ENCODE measurements around the gene RER1. TPM values are rescaled to one million over a fixed set of nuclear protein-coding genes. Genes with fewer than 3 reads are reported as not detected.
"Not testable (repeated sequence)": the region's sequence is repeated elsewhere in the genome, so short reads cannot be mapped to it uniquely, and the experiment has no call there.

RER1 gene
- total RNA-seq, 2 experiments from 2014 or later: 161 to 176 TPM

DNA sequence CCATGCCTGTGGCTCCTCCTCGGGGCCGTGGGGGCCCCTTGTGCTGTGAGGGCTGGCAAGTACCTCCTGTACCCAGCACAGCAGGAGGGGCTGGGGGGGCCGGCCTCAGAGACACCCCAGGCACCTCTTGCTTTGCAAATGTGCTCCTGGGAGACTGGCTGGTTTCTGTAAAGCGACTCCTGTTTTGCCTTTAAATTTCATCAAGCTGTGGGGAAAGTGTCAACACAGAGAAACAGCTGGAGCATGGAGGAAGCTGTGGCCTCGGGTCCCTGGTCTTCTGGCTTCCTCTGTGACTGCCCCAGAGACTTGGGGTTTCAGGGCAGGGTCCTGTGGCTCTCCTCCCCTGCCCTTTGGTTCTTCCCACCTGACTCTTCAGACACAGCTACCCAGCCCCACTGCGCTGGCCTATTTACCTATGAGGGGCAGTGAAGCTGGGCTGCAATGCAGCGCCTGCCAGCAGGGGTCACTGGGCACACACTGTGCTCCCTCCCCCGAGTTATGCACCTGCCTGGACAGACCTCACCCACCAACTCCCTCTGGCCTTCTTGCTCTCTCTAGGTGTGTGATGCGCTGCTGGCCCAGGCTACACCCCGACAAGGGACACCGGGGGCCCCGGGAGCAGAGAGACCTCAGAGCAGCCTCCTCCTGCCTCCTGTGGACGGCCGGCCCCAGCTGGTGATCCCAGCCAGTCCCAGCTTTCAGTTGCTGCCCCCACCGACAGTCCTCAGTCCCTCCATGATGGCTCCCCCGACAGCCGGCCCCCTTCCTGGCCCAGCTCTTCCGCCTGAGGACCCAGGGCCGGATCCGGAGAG lies 38.3 kb downstream of the RER1 start:
- Mint-ChIP-seq H3K4me1 (no peaks in the 10 kb centered on the region), H3K36me3 (no peaks in the 10 kb centered on the region), H3K27me3 (no peaks in the 10 kb centered on the region), H3K4me3 (no peak overlapping the region), H3K9me3 (peaks cover 2% of the 10 kb centered on the region), H3K27ac (no peak overlapping the region)
- no peak for DNase-seq

DNA sequence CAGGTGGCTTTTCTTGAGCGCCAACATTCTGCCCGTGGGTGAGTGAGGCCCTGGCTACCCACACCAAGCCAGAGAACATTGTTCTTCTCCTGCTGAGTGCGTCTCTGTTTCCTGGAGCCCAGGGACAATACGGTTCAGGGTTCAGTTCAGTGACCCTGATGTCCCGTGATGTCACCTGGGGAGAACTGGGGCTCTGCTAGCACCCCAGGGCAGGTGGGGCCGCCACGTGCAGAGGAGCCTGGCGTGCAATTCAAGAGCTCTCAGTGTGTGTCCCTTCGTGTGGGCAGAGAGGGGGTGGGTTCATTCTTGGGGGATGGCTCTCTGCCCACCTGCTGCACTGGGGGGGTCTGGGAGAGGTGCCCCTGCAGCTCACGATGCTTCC lies 38.9 kb downstream of the RER1 start:
- Mint-ChIP-seq H3K27me3 (no peaks in the 10 kb centered on the region), H3K9me3 (peaks cover 2% of the 10 kb centered on the region), H3K4me1 (no peaks in the 10 kb centered on the region), H3K27ac (no peak overlapping the region), H3K4me3 (no peak overlapping the region), H3K36me3 (no peaks in the 10 kb centered on the region)
- DNase-seq: no peak

DNA sequence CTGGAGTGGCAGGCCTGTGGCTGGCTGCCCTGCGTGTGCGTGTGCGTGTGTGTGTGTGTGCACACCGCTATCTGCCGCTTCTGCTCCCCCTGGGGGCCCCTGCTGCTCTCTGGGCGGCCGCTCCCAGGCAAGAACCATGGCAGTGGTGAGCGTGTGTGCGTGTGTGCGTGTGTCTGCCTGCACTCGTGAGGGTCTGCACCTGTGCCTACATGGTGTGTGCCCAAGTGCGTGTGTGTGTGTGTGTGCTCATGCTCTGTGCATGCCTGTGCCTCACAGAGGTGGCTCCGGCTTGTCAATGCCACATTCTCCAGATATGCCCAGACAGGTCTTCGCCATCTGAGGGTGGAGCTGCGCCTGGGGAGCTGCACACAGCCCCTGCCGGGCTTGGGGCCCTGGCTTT lies 39.5 kb downstream of the RER1 start:
- no peak overlapping the region for H3K4me3 Mint-ChIP-seq
- H3K27ac Mint-ChIP-seq: no peak overlapping the region
- H3K36me3 Mint-ChIP-seq: no peaks in the 10 kb centered on the region
- H3K4me1 Mint-ChIP-seq: no peaks in the 10 kb centered on the region
- H3K27me3 Mint-ChIP-seq: no peaks in the 10 kb centered on the region
- peaks cover 2% of the 10 kb centered on the region for H3K9me3 Mint-ChIP-seq
- no peak for DNase-seq

DNA sequence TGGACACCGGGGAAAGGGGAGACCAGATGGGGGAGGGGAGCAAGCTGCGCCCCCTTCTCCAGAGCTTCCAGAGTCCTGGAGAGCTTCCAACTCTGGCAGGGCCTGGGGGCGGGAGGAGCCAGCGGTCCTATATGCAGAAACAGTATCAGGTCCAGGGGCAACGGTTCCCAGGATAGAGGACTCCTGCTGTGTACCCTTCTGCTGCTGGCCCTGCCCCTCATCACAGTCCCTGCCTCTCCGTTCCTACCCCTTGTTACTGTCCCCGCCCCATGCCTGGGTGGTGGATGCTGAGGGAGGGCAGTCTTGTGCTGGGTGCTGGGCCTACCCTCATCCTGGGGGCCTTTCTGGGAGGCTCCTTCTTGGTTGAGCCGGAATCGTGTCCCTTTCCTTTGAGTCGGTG lies 39.9 kb downstream of the RER1 start:
- no peak for DNase-seq
- Mint-ChIP-seq H3K4me1 (no peaks in the 10 kb centered on the region), H3K36me3 (no peaks in the 10 kb centered on the region), H3K4me3 (no peak overlapping the region), H3K9me3 (peaks cover 2% of the 10 kb centered on the region), H3K27me3 (no peaks in the 10 kb centered on the region), H3K27ac (no peak overlapping the region)

DNA sequence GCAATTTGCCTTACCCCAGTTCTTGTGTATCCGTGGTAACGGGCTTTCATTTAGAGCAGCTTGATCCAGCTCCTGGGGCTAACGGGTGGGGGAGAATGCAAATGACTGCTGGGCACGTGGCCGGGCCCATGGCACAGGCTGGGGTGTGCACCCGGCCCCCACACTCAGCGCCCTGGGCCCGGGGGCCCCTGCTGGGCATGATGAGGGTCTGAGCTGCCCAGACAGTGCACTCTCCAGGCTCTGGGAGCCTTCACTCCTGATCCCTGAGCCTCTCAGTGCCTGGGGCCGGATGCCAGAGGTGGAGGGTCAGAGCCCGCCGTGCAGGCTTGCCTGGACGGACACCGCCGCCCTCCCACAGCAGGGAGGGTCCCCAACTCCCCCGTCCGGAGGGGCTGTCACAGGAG lies 40.8 kb downstream of the RER1 start:
- H3K27ac Mint-ChIP-seq: no peak overlapping the region
- H3K36me3 Mint-ChIP-seq: no peaks in the 10 kb centered on the region
- no peaks in the 10 kb centered on the region for H3K4me1 Mint-ChIP-seq
- H3K9me3 Mint-ChIP-seq: peaks cover 2% of the 10 kb centered on the region
- no peak for DNase-seq
- no peaks in the 10 kb centered on the region for H3K27me3 Mint-ChIP-seq
- H3K4me3 Mint-ChIP-seq: no peak overlapping the region

DNA sequence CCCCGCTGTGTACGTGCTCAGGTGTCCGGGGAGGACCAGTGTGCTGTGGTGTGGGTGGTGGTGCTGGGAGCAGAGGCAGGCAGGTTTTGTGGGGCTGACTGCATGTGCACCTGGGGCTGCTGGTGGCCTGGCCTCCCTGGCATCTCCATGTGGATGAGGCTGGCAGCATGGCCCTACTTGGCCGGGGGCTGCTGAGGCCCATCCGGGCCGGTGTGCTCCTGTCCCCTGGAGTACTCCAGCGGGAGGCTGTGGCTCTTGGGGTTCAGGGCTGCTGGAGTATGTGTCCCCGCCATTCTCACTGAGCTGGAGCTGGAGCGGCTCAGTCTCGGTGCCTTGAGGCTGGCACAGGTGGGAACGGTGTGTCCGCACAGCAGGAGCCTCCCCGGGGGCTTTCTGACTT lies 41.6 kb downstream of the RER1 start:
- Mint-ChIP-seq H3K36me3 (no peaks in the 10 kb centered on the region), H3K9me3 (peaks cover 2% of the 10 kb centered on the region), H3K4me3 (no peak overlapping the region), H3K27ac (no peak overlapping the region), H3K27me3 (no peaks in the 10 kb centered on the region), H3K4me1 (no peaks in the 10 kb centered on the region)
- no peak for DNase-seq

DNA sequence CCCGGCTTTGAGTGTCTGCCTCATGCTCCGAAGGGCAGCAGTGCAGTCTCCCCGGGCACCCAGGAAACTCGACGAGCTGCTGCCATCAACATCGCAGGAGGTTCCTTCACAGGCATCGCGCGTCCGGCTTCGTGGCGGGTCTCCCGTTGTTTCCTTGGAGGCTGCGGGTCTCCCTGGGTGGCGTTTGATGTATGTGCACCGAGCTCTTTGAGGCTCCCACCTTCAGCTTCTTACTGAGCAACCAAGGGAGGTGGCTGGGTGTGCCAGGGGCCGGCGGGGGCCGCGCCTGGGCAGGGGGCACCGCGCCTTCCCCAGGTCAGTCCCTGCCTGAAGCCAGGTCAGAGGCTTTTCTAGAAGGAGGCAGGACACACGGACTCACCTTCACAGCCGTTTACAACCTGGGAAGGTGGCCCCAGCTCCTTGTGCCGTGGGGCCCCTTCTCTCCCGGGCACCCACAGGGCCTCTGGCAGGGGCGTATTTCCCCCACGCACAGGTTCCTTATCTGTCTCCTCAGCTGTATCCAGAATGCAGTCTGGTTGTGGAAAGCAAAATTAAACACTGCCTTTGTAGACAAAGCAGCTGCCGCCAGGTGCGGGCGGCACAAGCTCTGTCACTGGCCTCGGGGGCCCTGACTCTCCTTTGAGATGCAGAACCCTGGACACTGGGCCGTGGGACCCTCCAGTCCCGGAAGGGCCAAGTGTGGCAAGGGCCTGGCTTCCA lies 42.5 kb downstream of the RER1 start:
- Mint-ChIP-seq H3K36me3 (no peaks in the 10 kb centered on the region), H3K27me3 (no peaks in the 10 kb centered on the region), H3K27ac (no peak overlapping the region), H3K4me3 (no peak overlapping the region), H3K4me1 (no peaks in the 10 kb centered on the region), H3K9me3 (peaks cover 2% of the 10 kb centered on the region)
- no peak for DNase-seq

DNA sequence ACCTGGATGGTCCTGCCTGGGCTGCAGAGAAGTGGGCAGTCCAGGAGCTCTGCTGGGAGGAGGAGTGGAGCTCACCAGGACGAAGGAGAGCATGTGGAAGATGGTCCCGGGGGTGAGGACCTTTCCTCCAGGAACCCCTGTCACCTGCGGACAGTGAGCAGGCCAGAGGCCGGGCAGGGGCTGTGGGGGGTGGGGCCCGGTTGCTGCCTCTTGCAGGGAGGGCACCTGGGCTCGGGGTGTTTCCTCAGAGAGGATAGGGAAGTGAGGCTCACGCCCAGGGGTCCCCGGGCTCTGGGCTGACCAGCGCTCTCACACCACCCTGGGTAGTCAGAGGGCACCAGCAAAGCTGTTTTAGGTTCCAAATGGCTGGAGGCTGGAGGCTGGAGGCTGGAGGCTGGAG lies 43.5 kb downstream of the RER1 start:
- Mint-ChIP-seq H3K4me1 (no peaks in the 10 kb centered on the region), H3K4me3 (no peak overlapping the region), H3K9me3 (no peaks in the 10 kb centered on the region), H3K27me3 (no peaks in the 10 kb centered on the region), H3K27ac (no peak overlapping the region), H3K36me3 (no peaks in the 10 kb centered on the region)
- no peak for DNase-seq

DNA sequence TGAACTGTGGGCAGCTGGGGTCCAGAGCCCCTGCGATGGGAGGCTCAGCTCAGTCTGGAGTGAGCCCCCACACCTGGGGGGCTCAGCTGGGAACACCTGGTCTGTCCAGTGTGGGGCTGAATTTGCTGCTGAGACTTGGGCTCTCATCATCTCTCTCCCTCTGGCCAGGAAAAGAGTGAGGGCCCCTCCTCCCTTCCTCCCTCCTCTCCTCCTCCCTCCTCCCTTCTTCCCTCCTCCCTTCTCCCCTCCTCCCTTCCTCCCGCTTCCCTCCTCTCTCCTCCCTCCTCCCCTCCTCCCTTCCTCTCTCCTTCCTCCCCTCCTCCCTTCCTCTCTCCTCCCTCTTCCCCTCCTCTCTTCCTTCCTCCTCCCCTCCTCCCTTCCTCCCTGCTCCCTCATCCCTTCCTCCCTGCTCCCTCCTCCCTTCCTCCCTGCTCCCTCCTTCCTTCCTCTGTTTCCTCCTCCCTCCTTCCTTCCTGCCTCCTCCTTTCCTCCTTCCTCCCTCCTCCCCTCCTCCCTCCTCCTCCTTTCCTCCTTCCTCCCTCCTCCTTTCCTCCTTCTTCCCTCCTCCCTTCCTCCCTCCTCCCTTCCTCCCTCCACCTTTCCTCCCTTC lies 44.2 kb downstream of the RER1 start:
- H3K4me1 Mint-ChIP-seq: no peaks in the 10 kb centered on the region
- H3K27ac Mint-ChIP-seq: no peak overlapping the region
- H3K27me3 Mint-ChIP-seq: no peaks in the 10 kb centered on the region
- DNase-seq: no peak
- H3K4me3 Mint-ChIP-seq: no peak overlapping the region
- no peaks in the 10 kb centered on the region for H3K36me3 Mint-ChIP-seq
- H3K9me3 Mint-ChIP-seq: no peaks in the 10 kb centered on the region

DNA sequence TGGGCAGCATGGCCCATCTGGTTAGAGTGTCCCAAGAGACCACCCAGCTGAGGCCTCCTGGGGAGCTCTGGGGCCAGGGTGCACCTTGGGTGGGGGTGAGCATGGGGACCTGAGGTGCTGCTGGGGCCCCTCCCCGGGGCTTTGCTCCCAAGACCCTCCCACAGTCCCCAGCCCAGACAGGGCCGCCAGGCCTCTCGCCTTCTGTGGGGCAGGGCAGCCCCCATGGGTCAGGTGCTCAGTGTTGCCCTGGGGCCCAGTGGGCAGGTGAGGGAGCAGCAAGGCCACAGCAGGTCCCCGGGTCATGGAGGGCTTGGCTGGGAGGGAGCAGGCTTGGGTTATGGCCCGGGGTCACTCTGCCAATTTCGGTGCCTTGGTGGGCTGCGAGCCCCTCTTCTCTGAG lies 45.2 kb downstream of the RER1 start:
- Mint-ChIP-seq H3K27me3 (no peaks in the 10 kb centered on the region), H3K27ac (no peak overlapping the region), H3K4me1 (no peaks in the 10 kb centered on the region), H3K4me3 (no peak overlapping the region), H3K9me3 (no peaks in the 10 kb centered on the region), H3K36me3 (no peaks in the 10 kb centered on the region)
- no peak for DNase-seq

DNA sequence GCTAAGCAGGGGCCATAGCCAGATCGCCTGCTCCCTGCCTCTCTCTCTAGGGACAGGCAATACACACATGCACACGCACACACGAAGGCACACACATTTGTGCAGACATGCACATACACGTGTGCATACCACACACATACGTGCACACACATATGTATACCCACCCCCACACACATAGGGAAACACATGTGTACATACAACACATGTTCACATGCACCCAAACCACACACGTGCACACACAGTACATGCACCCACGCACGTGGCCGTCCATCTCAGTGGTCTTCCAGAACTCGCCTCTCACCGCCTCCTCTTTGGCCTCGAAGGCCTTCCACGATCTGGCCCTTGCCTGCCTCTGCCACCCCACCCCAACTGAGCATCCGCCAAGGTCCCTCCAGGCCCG lies 46.0 kb downstream of the RER1 start:
- Mint-ChIP-seq H3K36me3 (no peaks in the 10 kb centered on the region), H3K9me3 (no peaks in the 10 kb centered on the region), H3K4me3 (no peak overlapping the region), H3K27ac (no peak overlapping the region), H3K4me1 (no peaks in the 10 kb centered on the region), H3K27me3 (peaks cover 4% of the 10 kb centered on the region)
- DNase-seq: no peak

DNA sequence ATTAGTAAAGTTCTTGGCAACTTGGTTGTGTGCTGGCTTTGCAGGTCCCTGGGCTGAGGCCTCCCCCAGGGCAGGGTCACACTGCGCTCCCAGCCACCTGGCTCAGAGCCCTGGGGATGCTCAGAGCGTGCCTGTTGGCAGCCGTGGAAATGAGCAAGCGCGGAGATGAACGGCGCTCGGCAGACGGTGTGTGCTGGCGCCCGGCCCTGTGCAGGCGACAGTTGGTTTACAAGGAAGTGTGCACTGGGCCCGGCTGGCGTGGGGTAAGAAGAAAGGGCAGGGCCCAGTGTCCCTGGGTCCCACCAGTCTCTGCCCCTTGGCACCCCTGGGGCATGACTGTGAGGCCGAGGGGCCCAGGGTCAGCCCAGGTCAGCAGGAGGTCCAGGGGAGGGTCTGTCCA lies 46.4 kb downstream of the RER1 start:
- no peak for DNase-seq
- H3K4me1 Mint-ChIP-seq: no peaks in the 10 kb centered on the region
- no peaks in the 10 kb centered on the region for H3K36me3 Mint-ChIP-seq
- H3K27me3 Mint-ChIP-seq: peaks cover 8% of the 10 kb centered on the region
- no peak overlapping the region for H3K27ac Mint-ChIP-seq
- no peaks in the 10 kb centered on the region for H3K9me3 Mint-ChIP-seq
- H3K4me3 Mint-ChIP-seq: no peak overlapping the region

DNA sequence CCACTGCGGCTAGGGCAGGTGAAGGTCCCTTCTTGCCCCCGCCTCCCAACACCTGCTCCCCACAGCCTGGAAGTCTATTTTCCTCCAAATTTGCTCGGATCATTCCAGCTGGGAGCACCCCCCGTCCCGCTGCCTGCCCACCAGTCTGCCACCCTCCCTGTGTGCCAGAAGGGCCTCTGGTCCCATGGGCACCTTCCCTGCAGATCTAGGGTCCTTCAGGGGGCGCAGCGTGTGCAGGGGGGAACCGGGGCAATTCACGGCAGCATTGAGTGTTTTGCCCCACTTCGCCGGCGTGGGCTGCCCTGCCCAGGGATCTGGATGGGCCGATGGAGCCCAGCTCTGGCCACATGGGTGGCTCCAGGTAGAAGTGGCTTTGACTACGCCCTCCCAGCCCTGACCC lies 47.0 kb downstream of the RER1 start:
- Mint-ChIP-seq H3K36me3 (no peaks in the 10 kb centered on the region), H3K9me3 (no peaks in the 10 kb centered on the region), H3K27me3 (peaks cover 9% of the 10 kb centered on the region), H3K4me1 (no peaks in the 10 kb centered on the region), H3K4me3 (no peak overlapping the region), H3K27ac (no peak overlapping the region)
- no peak for DNase-seq

DNA sequence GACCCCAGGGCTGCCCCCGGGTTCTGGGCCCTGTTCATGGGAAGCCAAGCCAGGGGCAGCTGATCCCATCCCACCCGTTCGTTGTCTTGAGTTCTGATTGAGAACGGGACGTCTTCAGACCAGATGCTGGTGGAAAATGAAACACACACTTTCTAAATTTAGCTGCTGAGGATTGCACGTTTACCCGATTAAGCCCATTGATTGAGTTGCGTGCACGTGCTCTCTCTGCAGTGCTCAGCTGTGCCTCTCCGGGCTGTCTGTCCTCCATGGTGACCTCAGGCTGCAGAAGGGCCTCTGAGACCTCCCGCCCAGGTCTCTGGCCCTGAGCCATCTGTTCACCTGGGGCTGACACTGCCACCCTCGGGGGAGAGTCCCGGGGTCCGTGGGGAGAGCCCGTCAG lies 47.7 kb downstream of the RER1 start:
- Mint-ChIP-seq H3K36me3 (no peaks in the 10 kb centered on the region), H3K4me3 (no peak overlapping the region), H3K9me3 (no peaks in the 10 kb centered on the region), H3K4me1 (no peaks in the 10 kb centered on the region), H3K27me3 (peaks cover 9% of the 10 kb centered on the region), H3K27ac (no peak overlapping the region)
- no peak for DNase-seq

DNA sequence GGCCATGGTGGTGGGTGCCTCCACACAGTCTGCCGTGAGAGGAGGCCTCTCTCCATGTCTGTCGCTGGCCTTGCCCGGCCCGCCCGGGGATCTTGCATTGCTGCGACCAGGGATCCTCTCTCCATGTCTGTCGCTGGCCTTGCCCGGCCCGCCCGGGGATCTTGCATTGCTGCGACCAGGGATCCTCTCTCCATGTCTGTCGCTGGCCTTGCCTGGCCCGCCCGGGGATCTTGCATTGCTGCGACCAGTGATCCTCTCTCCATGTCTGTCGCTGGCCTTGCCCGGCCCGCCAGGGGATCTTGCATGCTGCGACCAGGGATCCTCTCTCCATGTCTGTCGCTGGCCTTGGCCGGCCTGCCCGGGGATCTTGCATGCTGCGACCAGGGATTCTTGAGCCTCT lies 48.7 kb downstream of the RER1 start:
- not testable (repeated sequence) for H3K4me1 Mint-ChIP-seq, DNase-seq, H3K9me3 Mint-ChIP-seq, H3K36me3 Mint-ChIP-seq, H3K4me3 Mint-ChIP-seq, H3K27ac Mint-ChIP-seq
- peaks cover 17% of the 10 kb centered on the region for H3K27me3 Mint-ChIP-seq

DNA sequence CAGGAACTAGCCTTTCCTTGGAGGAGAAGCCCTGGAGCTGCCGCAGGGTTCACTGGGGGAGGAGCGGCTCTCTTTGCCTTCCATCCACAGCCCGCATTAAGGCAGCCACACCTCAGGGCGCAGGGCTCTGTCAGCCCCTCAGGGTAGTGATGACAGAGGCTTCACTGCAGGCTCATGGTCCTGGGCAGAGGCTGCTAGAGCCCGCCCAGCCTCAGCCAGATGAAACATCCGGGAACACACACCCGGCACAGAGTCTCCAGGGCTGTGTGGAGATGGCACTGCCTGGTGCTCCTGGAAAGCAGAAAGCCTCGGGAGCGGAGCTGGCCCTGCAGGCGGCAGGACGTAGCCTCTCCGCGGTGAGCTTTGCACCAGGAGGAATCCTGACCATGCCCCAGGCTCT lies 50.1 kb downstream of the RER1 start:
- no peaks in the 10 kb centered on the region for H3K9me3 Mint-ChIP-seq
- H3K4me1 Mint-ChIP-seq: peaks cover 1% of the 10 kb centered on the region
- H3K4me3 Mint-ChIP-seq: no peak overlapping the region
- no peak overlapping the region for H3K27ac Mint-ChIP-seq
- no peak for DNase-seq
- H3K36me3 Mint-ChIP-seq: no peaks in the 10 kb centered on the region
- peaks cover 18% of the 10 kb centered on the region for H3K27me3 Mint-ChIP-seq

Data from activated naive CD8-positive, alpha-beta T cell treated with anti-CD3 and anti-CD28 coated beads for 36 hours (primary cell).